Measurements from ENCODE around the gene STRN. TPM values are rescaled to one million over a fixed set of nuclear protein-coding genes. Genes with fewer than 3 reads are reported as not detected.

The STRN gene
- total RNA-seq, 1 experiment from 2014 or later, result 37.6 TPM

DNA sequence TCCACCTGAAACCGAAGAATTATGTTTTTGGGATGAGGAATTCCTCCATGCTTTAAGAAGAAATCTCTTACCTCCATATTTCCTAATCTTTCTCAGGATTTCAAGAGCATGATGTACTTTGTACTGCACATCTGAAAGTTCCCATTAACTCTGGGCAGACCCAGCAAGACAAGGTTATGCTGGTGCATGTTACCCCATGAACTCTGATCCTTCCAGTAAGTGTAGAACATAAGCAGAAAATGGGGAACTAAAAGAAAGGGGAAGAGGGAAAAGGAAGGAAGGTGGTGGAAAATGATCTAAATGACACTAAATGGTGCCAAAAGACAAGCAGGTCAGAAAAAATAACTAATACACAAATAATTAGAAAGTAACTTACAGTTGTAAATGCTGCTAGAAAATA, 50.7 kb downstream of the STRN start:
- TF ChIP-seq EZH2 (IDR thresholded peaks at IDR 0.05; ENCODE audit: low read depth), result no peak
- TF ChIP-seq CTCF (conservative IDR thresholded peaks at IDR 0.05), result no peak
- Histone ChIP-seq H3K27me3 (ENCODE audit: insufficient read depth, low read depth) (no peaks in the 10 kb centered on the region), H4K20me1 (ENCODE audit: insufficient read depth) (no peaks in the 10 kb centered on the region), H3K9me2 (ENCODE audit: insufficient read depth) (no peaks in the 10 kb centered on the region), H3K4me2 (no peak overlapping the region), H3K4me3 (no peak overlapping the region), H2AFZ (no peak overlapping the region), H3K79me2 (ENCODE audit: low read depth) (no peaks in the 10 kb centered on the region; the same call in 1 of the 2 replicates), H3K36me3 (ENCODE audit: low read depth) (peaks cover 19% of the 10 kb centered on the region; the same call in 1 of the 2 replicates), H3K9me3 (ENCODE audit: insufficient read depth, low read depth) (no peaks in the 10 kb centered on the region), H3K4me1 (replicated peaks; ENCODE audit: insufficient read depth) (no peaks in the 10 kb centered on the region), H3K27ac (no peak overlapping the region), H3F3A (ENCODE audit: insufficient read depth, low read depth) (no peaks in the 10 kb centered on the region; the same call in 1 of the 2 replicates)
- DNase-seq, result no peak
- ChIA-PET POLR2A (ENCODE audit: unreplicated experiment) (no interaction called here), CTCF (no interaction called here)
- intact Hi-C loops (cut with micrococcal nuclease; ENCODE audit: unreplicated experiment), result no loop called here
- no TSS peak for BruUV-seq (replicated peaks)

GRCh38 chr2:36912695-36913094, 53.6 kb downstream of the STRN start:
- Histone ChIP-seq H3K27me3 (ENCODE audit: insufficient read depth, low read depth) (no peaks in the 10 kb centered on the region), H3K9me2 (ENCODE audit: insufficient read depth) (no peaks in the 10 kb centered on the region), H3K9me3 (ENCODE audit: insufficient read depth, low read depth) (no peaks in the 10 kb centered on the region), H4K20me1 (ENCODE audit: insufficient read depth) (no peaks in the 10 kb centered on the region), H3K79me2 (ENCODE audit: low read depth) (no peaks in the 10 kb centered on the region; the same call in 1 of the 2 replicates), H2AFZ (no peak overlapping the region), H3K27ac (no peak overlapping the region), H3K4me1 (replicated peaks; ENCODE audit: insufficient read depth) (no peaks in the 10 kb centered on the region), H3K36me3 (ENCODE audit: low read depth) (peaks cover 21% of the 10 kb centered on the region; the same call in 1 of the 2 replicates), H3F3A (ENCODE audit: insufficient read depth, low read depth) (no peaks in the 10 kb centered on the region), H3K4me3 (no peak overlapping the region), H3K4me2 (no peak overlapping the region)
- POLR2A ChIA-PET (ENCODE audit: unreplicated experiment), result no interaction called here
- CTCF ChIA-PET, result no interaction called here
- BruUV-seq (replicated peaks), result no TSS peak
- TF ChIP-seq CTCF (conservative IDR thresholded peaks at IDR 0.05) (no peak), EZH2 (IDR thresholded peaks at IDR 0.05; ENCODE audit: low read depth) (no peak)
- intact Hi-C loops (cut with micrococcal nuclease; ENCODE audit: unreplicated experiment), result no loop called here
- DNase-seq, result no peak

DNA sequence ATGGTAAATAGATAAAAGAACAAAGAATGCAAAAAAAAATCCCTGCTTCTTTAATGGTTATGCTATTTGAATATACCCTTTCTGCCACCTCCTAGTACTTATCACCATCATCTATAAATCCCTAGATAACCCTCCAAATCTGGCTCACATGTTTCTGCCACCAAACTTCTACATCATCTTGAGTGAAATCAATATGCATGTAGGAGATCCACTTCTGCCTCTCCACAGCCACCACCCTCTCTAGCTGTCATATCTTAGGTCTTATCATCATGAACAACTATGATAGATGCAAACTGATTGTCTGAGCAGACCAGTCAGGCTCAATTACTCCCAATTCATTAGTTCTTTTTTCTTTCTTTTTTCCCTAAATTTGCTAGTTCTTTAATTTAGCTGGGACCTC, 55.3 kb downstream of the STRN start:
- ChIA-PET CTCF (no interaction called here), POLR2A (ENCODE audit: unreplicated experiment) (no interaction called here)
- H3K4me1 ChIP-seq (replicated peaks; ENCODE audit: insufficient read depth), result no peaks in the 10 kb centered on the region
- TF ChIP-seq EZH2 (IDR thresholded peaks at IDR 0.05; ENCODE audit: low read depth), result no peak
- no peak for TF ChIP-seq CTCF (conservative IDR thresholded peaks at IDR 0.05)
- no TSS peak for BruUV-seq (replicated peaks)
- no peaks in the 10 kb centered on the region for H4K20me1 ChIP-seq (ENCODE audit: insufficient read depth)
- intact Hi-C loops (cut with micrococcal nuclease; ENCODE audit: unreplicated experiment), result no loop called here
- H3K79me2 ChIP-seq (ENCODE audit: low read depth), result no peaks in the 10 kb centered on the region
- H3K4me3 ChIP-seq, result no peak overlapping the region
- H3K27ac ChIP-seq, result no peak overlapping the region
- peaks cover 21% of the 10 kb centered on the region; the same call in 1 of the 2 replicates for H3K36me3 ChIP-seq (ENCODE audit: low read depth)
- H3K9me2 ChIP-seq (ENCODE audit: insufficient read depth), result no peaks in the 10 kb centered on the region
- no peaks in the 10 kb centered on the region for H3K9me3 ChIP-seq (ENCODE audit: insufficient read depth, low read depth)
- no peak for DNase-seq
- no peak overlapping the region for H2AFZ ChIP-seq
- no peaks in the 10 kb centered on the region for H3F3A ChIP-seq (ENCODE audit: insufficient read depth, low read depth)
- no peaks in the 10 kb centered on the region for H3K27me3 ChIP-seq (ENCODE audit: insufficient read depth, low read depth)
- H3K4me2 ChIP-seq, result no peak overlapping the region
